Epidermal melanocyte (primary cell): ENCODE results near the gene CDC5L.

ENCODE experiments used
- DNase-seq: peaks from one replicate; pipeline ENCODE4 v3.0.0; 2011; ENCODE audit warnings: low spot score; ENCODE audit not compliant: insufficient read length

CDC5L gene

DNA sequence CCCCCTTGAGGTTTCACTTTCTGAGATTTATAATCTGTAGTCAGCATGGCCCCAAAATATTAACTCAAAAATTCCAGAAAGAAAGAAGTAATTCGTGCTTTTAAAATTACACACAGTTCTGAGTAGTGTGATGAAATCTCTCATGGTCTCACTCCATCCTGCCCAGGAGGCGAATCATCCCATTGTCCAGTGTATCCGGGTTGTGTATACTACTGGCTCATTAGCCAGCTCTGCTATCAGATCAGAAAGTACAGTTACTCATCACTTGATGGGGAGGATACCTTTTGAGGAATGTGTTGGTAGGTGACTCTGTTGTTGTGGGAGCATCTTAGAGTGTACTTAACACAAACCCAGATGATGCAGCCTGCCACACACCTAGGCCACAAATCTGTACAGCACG, 65.2 kb downstream of the CDC5L start:
- DNase-seq, result no peak

DNA sequence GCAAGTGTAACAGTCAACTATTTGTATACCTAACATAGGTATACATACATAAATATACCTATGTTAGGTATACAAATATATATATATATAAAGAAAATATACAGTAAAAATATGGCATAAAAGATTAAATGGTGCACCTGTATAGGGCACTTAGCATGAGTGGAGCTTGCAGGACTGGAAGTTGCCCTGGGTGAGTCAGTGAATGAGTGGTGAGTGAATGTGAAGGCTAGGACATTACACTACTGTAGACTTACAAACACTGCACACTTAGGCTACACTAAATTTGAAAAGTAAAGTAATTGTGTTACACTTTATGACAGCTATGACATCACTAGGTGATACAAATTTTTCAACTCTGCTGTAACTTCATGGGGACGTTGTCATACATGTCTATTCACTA, 65.6 kb downstream of the CDC5L start:
- no peak for DNase-seq

DNA sequence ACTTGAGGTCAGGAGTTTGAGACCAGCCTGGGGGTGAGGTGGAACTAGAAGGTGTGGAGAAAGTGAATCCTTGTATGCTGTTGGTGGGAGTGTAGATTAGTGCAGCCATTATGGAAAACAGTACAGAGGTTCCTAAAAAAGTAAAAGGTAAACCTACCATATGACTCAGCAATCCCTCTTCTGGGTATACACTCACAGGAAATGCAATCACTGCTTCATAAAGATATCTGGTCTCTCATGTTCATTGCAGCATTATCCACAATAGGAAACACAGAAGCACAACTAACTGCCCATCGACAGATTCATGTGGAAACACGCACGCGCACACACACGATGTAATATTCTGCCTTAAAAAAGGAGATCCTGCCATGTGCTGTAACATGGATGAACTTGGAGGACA, 66.7 kb downstream of the CDC5L start:
- no peak for DNase-seq

DNA sequence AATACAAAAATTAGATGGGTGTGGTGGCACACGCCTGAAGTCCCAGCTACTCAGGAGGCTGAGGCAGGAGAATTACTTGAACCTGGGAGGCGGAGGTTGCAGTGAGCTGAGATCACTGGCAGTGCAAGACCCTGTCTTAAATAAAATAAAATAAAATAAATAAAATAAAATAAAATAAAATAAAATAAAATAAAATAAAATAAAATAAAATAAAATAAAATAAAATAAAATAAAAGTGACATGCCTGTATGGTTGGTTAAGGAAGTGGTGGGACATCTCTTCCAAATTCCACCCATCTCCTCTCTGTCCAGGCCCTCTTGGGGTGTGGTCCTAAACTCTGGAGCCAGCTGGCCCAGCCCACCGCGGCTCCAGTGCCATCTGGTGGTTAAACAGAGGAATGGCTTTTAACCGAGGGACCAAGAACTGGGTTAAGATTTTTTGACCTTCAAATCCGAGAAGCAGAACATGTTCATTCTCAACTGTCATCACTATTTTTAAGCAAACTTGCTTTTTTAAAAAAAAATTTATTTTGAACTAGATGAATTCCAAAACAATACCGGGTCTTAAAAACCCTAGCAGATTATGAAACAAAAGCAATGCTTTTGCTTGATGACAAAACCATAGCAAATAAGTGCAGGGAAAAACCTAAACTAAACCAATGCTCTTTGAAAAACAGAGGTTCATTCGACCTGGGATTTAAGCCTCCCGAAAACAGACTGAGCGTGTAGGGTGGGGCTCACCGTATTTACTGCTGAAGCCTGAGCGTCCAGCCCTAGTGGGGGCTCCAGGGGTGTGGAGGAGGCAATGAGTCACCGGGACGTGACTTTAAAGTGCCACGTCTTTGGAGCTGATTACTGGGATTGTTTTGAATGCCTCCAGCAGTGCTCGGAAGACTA, 68.8 kb downstream of the CDC5L start:
- DNase-seq, result peak; percentile 58

DNA sequence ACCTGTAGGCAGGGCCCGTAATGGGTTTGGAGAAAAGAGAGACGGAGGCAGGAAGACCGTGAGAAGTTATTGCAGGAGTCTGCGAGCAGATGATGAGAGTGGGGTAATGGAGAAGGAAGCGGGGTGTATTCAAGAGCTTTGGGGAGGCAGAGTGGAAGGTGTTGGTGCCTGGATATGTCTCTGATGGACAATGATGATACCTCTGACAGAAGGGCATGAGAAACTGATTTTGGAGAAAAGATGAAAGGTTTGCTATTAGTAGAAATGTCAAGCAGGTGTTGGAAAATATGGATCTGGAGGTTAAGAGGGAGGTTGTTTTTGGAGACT, 69.4 kb downstream of the CDC5L start:
- DNase-seq, result no peak

DNA sequence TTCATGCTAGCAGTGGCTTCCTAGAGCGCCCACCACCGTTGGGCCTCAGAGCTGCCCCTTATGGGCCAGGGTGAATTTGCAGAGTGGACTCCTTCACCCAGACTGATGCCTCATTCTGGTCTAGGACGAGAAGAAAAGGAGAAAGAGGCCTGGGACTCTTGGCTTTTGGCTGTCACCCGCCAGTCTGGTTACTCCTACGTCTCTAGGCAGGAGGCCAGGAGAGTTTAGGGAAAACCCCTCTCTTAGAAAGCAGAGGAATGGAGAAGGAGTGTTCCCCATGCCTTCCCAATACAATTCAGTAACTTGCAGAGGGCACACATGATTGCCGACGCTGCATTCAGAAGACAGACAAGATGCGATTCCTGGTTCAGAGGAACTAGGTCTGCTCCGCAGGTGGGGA, 70.1 kb downstream of the CDC5L start:
- DNase-seq, result no peak

DNA sequence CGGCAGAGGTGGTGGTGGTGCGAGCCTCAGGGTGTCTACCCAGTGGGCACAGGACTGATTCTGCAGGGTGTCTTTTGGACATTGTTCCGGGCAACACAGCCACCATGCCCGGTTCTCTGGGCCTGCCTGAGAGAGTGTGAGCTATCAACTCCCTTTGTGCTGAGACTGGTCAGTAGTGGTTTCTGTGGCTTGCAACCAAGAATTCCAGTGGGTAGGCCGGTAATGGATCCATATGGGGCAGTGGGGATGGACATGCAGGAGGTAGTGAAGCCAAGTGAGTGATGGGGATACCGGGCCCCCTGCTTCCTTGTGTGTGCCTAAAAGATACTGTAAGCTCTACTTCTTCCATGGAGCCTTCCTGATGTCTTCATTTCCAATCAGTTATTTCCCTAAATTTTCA, 71.0 kb downstream of the CDC5L start:
- no peak for DNase-seq

DNA sequence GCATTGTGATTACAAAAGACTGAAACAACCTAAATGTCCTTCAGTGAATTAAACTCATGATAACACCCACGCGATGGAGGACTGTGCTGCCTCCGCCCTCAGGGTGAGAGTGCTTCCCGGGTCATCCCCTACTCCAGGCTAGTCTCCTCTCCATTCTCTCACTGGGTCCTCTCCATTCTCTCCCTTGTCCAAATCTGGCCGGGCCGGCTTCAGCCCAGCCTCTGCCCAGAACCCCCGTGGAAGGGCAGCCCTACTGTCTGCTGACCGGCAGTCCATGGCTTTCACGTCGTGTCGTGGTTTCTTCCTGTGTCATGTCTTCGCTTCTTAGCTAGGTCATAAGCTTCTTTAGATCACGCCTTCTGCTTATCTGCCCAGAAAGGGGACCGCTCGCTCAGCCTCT, 74.8 kb downstream of the CDC5L start:
- DNase-seq, result no peak

DNA sequence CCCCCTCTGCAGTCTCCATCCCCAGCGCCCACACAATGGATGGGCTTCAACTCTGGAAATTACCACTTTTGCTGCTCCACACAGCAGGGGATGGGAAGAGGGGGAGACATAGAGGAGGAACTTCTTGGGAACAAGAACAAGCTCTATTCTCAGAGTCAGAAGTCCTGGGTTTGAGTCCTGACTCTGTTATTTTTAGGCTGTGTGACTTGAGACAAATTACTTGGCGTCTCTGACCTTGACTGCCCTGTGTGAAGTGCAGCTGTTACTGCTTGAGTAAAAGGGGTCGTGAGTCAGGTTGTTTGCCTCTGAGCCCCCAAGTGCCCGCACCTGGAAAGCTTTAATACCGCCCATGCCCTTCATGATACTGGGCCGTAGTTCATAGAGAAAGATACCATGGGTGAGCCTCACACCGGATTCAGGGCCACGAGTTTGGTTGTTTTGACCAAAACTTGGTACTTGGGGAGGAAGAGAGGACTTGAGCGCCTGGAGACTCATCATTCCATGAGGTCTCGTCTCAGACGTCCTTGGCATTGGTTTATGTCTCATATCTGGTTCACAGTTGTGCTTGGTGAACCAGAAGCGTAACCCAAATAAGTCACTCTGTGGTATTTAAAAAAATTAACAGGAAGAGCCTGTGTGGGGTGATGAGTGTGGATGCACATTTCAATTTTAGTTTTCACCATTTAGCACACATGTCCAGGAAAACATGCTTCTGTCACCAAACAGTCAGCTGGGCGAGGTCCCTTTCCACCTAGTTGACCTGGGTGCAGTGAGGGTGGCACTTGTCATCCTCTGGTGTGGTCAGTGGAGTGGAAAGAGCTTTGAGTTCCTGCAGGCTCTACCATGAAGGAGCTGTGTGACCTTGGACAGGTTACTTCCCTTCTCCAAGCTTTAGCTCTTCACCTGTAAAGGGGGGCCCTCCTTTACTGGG, 75.6 kb downstream of the CDC5L start:
- no peak for DNase-seq

DNA sequence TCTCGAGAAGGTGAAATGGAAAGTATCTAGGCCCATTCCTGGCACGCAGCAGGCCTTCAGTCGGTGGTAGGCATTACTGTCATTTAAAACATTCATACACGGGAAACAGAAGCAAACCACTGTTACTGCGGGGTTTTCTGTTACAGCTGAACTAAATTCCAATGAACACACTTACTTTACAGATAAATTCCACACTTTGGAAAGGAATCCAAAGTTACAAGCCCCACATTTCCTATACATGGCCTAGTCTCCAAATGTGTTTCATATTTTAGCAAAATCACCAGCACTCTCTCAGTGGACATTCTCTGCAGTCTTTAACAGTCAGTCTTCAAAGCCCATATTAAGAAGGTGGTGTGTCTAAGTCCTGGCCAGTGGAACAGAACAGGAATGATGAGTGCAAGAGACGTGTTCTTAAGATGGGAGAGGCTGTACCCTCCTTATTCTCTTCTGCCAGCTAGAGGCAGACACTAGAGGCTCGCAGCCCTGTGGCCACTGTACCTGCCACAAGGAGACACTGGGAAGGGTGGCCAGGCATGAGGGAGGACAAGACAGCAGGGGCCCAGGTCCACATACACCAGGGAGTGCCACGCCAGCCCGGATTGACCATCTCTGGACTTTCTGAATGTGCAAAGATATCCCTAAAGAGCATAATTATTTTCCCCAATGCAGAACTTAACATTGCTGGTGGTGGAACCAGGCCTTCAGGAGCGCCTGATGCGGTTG, 76.4 kb downstream of the CDC5L start:
- DNase-seq, result no peak

DNA sequence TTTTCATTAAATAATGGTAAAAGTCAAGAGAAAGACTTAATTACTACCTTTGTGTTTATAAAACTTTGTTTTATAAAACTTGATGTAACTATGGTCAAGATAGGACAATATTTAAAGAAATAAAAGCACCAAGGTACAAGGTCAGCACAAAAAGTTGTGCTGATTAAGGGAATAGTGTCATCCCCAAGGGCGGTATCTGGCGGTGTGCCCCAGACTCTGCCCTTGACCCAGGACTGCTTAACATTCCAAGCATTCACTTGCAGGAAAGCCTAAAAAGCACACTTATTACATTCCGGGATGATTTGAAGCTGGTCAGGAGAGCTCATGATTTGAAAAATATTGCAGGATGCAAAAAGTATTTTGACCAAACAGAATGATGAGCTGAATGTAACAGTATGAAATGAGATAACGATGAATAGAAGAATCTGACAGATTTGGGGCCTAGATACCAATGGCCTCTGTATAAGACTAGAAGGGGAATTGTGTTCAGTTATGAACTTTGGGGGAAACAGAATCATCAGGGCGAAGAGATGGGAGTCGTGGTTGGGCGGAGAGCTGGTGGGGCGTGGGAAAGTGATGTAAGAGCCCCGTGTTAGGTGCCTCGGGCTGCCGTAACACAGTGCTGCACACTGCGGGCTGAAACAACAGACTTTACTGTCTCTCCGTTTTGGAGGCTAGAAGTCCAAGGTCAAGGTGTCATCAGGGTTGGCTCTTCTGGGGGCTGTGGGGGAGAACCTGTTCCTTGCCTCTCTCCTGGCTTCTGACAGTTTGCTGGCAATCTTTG, 77.2 kb downstream of the CDC5L start:
- no peak for DNase-seq

DNA sequence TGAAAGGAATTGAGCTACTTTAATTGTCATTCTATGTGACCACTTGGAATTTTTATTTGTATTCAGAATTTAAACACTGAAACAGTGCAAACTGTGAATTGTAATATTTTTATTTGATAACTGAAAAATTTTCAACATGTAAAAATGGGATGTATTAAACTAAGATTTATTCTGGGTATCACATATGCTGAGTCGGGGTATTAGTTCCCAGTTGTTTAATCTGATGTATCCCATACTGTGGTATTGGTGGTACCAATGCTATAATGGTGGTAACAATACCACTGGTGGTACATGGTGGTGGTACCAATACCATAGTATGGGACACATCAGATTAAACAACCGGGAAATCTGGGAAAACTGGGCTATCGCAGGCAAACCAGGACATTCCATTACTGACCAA, 79.4 kb downstream of the CDC5L start:
- DNase-seq, result no peak

DNA sequence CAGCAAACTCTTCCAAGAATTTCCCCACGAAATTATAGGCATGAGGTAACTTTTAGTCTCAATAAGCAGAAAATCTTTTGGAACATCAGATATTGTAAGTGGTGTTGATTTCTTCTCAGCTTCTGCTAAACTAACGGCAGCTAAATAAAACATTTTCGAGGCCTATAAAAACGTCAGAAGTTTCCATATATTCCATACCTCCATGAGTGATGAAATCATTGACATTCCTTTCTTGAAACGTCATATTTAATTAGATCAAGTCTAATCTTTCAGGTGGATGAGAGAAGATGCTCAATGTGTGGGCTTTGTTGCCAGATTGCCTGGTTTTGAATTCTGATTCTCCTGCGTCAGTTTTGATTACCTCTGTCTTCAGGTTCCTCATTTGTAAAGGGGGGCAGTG, 81.3 kb downstream of the CDC5L start:
- no peak for DNase-seq

DNA sequence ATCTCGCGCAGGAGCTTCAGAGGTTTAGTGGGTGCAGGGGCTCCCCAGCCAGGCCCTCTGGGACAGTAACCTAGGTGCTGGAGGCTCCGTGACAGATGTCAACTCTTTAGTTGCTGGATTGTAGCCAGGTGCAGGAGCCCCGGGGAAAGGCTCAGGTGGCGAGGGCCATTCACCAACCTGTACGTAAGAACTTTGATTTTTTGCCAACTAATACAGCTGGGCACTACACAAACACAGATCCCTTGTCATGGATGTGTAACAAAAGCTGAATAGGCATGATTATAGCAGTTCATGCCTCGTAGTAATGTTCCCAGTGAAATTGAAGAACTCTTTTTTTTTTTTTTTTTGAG, 82.6 kb downstream of the CDC5L start:
- no peak for DNase-seq

DNA sequence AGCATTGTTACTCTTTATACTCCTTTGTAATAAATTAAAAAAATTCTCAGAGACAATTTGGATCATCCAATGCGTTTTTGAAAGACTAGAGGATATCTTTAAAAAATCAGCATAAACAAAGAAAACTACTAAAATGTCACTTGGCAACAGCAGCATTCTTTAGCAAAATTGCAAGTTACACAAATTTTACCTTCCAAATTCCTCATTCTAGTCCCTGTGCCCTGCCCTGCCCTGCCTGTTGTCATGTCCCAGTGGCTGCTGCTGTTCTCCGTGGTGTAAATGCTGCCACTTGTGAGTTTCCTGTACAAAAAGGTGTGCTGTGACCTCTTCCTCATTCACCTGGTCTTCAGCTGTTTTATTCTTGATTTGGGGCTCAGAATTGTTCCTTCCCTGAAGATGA, 83.2 kb downstream of the CDC5L start:
- DNase-seq, result no peak

DNA sequence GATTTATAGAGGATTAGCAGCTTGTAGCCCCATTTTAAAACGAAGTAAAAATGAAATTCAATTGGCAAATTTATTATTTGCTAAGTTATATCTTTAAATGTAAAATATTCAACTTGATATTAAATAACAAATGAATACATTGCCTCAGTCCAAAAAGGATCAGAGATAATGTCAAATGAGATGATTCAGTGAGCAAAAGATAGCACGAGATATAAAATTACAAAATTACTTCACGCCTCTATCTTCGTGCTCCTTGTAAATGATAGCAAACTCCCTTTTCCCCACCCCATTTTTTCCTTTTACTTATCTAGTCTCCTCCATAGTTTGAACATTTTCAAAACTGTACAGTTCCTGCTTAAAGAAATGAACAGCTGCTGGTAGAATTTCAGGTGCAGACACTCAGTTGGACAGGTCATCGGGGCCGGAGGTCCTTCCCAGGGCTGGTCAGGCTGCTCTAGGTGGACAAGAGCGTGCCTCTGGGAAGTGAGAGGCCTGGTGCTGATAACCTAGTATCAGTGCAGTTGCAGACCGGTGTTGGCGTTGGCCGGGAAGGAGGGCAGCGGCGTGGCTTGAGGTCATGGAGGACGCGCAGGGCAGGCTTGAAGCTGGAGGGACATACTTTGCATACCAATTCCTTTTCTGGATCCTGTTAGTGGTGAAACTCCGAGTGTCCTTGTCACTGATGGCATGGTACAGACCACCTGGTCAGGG, 83.9 kb downstream of the CDC5L start:
- DNase-seq, result no peak

DNA sequence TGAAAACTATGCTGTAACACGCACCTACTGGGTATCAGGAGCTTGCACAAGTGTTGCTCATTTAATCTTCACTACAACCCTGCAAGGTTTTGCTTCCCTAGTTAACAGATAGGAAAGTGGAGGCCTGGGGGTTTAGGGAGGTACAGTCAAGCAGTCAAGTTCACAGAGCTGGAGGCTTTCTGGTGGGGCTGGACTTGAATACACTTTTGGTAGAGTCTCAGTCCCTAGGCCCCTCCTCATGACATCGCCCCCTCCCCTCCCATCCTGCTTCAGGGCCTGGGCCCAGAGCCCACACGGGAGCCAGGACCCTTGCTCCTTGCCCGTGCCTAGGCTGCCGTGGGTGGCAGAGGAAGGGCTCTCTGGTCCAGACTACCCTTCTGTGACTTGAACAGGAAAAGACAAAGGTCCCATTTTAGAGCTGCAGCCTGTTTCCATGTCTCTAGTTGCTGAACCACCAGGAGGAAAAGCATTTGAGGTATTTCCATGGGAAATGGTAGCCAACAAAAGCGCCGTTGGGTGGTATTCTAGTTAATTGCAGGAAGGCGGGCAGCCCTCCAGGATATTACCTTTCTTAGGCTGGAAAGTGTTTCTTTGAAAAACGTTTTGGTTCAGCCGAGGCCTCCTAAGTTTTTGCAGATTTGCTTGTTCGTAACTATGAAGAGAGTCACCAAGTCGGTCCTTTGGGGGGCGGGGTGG, 84.9 kb downstream of the CDC5L start:
- DNase-seq, result no peak

DNA sequence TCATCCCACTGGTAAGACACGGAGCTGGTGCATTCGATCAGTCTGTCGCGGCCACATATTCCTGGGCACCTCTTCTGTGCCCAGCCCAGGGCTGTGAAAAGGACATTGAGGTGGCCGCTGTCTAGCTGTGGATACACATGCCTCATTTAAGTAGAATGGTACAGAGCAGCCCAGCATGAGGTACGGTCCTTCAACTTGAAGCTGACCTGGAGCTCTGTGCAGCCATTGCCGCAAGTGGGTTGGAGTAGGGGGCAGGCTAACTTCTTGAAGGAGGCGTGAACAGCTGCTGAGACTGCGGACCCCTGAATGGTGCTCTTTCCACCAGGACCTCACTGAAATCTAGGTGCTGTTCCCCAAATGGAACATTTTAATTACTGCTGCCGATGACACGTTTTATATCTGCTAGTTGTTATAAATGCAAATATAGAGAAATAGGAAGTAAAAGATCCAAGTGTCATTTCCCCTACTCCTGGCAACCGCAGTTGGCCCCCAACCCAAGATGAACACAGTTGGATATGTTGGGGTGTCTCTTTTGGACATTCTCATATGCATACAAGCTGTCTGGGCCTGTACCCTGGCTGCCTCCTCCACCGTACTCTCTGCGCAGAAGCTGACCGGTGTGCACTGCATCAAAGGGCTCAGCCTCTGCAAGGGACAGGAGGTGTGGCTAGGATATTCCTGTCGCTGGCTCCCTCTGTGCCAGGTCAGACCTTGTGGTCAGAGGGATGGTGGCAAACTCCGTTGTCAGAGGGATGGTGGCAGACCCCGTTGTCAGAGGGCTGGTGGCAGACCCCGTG, 86.1 kb downstream of the CDC5L start:
- no peak for DNase-seq

DNA sequence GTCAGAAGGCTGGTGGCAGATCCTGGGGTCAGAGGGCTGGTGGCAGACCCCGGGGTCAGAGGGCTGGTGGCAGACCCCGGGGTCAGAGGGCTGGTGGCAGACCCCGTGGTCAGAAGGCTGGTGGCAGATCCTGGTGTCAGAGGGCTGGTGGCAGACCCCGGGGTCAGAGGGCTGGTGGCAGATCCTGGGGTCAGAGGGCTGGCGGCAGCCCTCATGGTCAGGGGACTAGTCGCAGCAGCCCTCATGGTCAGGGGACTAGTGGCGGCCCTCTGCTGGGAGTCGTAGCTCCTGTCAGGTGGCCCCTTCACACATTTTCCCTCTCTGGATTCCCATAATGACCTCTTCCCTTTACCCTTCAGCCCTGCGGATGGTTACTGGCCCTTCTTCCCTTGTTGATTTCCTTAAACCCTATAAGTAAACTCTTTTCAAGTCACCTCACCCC, 86.7 kb downstream of the CDC5L start:
- DNase-seq, result no peak
